NCI-H146 (cell line): ENCODE results near the gene PSENEN.
"Not testable (repeated sequence)": the region's sequence is repeated elsewhere in the genome, so short reads cannot be mapped to it uniquely, and the experiment has no call there.

Experiments
- DNase-seq: peaks from one replicate; lab custom pipeline; 2025; lab: John Stamatoyannopoulos, UW

Gene PSENEN

GRCh38 chr19:35751839-35752745, 6.6 kb downstream of the PSENEN start:
- DNase-seq: no peak

GRCh38 chr19:35752746-35753350, 7.4 kb downstream of the PSENEN start:
- DNase-seq: no peak

- DNase-seq: no peak
Measured at GRCh38 chr19:35753634-35754369, 8.4 kb downstream of the PSENEN start.

- no peak for DNase-seq
Measured at GRCh38 chr19:35754370-35755130, 9.1 kb downstream of the PSENEN start.

GRCh38 chr19:35755131-35755549, 9.7 kb downstream of the PSENEN start:
- DNase-seq: no peak

GRCh38 chr19:35755550-35756376, 10.3 kb downstream of the PSENEN start:
- peak; percentile 28 for DNase-seq

GRCh38 chr19:35756377-35757230, 11.2 kb downstream of the PSENEN start, which contains the start of gene HSPB6:
Gene HSPB6 (minus strand): TSS chr19:35757029. CDS start chr19:35757008, 21 bp downstream.
- DNase-seq: no peak

- peak; percentile 78 for DNase-seq
Measured at GRCh38 chr19:35757231-35757748, 11.8 kb downstream of the PSENEN start.

- DNase-seq: peak; percentile 100
Measured at GRCh38 chr19:35757749-35758608, 12.5 kb downstream of the PSENEN start, which contains the start of gene PROSER3. Gene PROSER3 (plus strand): TSS chr19:35758176. CDS start chr19:35758216, 40 bp downstream.

GRCh38 chr19:35759697-35760096, 14.2 kb downstream of the PSENEN start:
- no peak for DNase-seq

- no peak for DNase-seq
Measured at GRCh38 chr19:35760711-35761349, 15.4 kb downstream of the PSENEN start.

- DNase-seq: no peak
Measured at GRCh38 chr19:35764432-35765315, 19.2 kb downstream of the PSENEN start.

GRCh38 chr19:35766571-35767104, 21.2 kb downstream of the PSENEN start:
- no peak for DNase-seq

GRCh38 chr19:35767288-35768081, 22.0 kb downstream of the PSENEN start:
- no peak for DNase-seq

GRCh38 chr19:35768082-35768421, 22.6 kb downstream of the PSENEN start:
- no peak for DNase-seq

GRCh38 chr19:35772362-35772761, 26.9 kb downstream of the PSENEN start:
- DNase-seq: not testable (repeated sequence)
